Neural crest cell (in vitro differentiated cells): Measurements from ENCODE around the gene UROC1. TPM values are rescaled to one million over a fixed set of nuclear protein-coding genes. Genes with fewer than 3 reads are reported as not detected.

ENCODE experiments used
- DNase-seq: peaks from one replicate; pipeline ENCODE4 v3.0.0; 2021; ENCODE audit warnings: low read depth, mixed read lengths, low spot score
- H3K27ac Mint-ChIP-seq: one replicate; pipeline ENCODE4 v1.8.0; 2021; ENCODE audit warnings: mild to moderate bottlenecking, mixed read lengths; ENCODE audit not compliant: unreplicated experiment
- H3K27me3 Mint-ChIP-seq: 2 replicates; pipeline ENCODE4 v1.8.0; 2021; ENCODE audit warnings: low read depth, mild to moderate bottlenecking, mixed read lengths
- H3K36me3 Mint-ChIP-seq: 2 replicates; pipeline ENCODE4 v1.8.0; 2021; ENCODE audit warnings: low read depth, mild to moderate bottlenecking, mixed read lengths
- H3K4me1 Mint-ChIP-seq: 2 replicates; pipeline ENCODE4 v1.8.0; 2021; ENCODE audit warnings: mixed read lengths
- H3K4me3 Mint-ChIP-seq: one replicate; pipeline ENCODE4 v1.8.0; 2021; ENCODE audit warnings: mild to moderate bottlenecking, mixed read lengths
- H3K9me3 Mint-ChIP-seq: 2 replicates; pipeline ENCODE4 v1.8.0; 2021; ENCODE audit warnings: mixed read lengths
- CTCF ChIP-seq: fragments of 200-600 bp; sonication (generic); conservative IDR thresholded peaks from 2 replicates; pipeline ENCODE4 v1.5.0; 2021; ENCODE audit warnings: antibody characterized with exemption, mild to moderate bottlenecking
- total RNA-seq: library from RNA; stranded (reverse); gene quantifications from 2 replicates; pipeline ENCODE4 v1.2.1, GENCODE V29; 2021

Gene UROC1
- total RNA-seq, 1 donor from 2014 or later, result not detected

DNA sequence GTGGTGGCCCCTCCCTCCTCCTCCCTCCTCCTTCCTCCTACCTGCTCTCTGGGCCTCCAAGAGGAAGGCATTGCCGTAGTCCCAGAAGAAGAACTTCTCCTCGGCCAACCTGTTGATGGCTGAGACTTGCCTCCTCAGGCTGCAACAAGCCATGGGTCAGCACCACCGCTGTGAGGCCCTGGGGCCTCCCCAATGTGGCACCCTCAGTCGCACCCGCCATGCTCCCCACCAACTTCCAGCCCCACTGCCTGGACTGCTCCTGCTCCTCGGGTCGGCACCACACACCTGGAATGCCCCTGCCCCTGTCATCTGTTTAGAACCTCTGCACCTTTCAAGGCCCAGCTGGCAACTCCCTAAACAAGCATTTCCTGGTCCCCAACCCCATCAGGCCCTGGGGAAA is 17.6 kb downstream of the UROC1 start:
- no peak for DNase-seq
- Mint-ChIP-seq H3K27ac (peak overlapping the region; percentile 12), H3K27me3 (peaks cover 3% of the 10 kb centered on the region), H3K4me3 (no peak overlapping the region), H3K4me1 (peaks cover 3% of the 10 kb centered on the region), H3K36me3 (no peaks in the 10 kb centered on the region), H3K9me3 (no peaks in the 10 kb centered on the region)
- TF ChIP-seq CTCF, result no peak

- peaks cover under 1% of the 10 kb centered on the region for H3K27me3 Mint-ChIP-seq
- DNase-seq, result no peak
- no peaks in the 10 kb centered on the region for H3K4me1 Mint-ChIP-seq
- no peaks in the 10 kb centered on the region for H3K9me3 Mint-ChIP-seq
- H3K4me3 Mint-ChIP-seq, result no peak overlapping the region
- no peak for TF ChIP-seq CTCF
- no peaks in the 10 kb centered on the region for H3K36me3 Mint-ChIP-seq
- no peak overlapping the region for H3K27ac Mint-ChIP-seq
Observed at GRCh38 chr3:126499401-126499800, 18.2 kb downstream of the UROC1 start.

DNA sequence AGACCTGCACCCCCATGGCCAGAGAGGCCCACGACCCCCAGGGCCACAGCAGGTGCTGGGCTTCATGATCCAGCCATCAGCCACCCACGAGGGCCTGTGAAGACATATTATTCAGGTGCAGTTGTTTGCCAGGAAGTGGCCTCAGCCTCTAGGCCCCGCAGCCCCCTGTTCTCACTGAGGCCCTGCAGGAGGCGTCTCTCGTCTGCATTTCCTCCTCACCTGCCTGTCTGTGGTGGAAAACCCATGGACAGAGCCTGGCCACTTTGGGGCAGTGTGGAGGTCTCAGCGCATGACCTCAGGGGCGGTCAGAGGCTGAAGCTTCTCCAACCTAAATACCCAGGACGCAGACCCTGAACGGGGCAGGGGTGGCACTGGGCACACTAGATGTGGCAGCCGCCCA is 18.6 kb downstream of the UROC1 start:
- TF ChIP-seq CTCF, result no peak
- Mint-ChIP-seq H3K4me3 (no peak overlapping the region), H3K36me3 (no peaks in the 10 kb centered on the region), H3K4me1 (no peaks in the 10 kb centered on the region), H3K9me3 (no peaks in the 10 kb centered on the region), H3K27ac (no peak overlapping the region), H3K27me3 (no peaks in the 10 kb centered on the region)
- DNase-seq, result no peak

DNA sequence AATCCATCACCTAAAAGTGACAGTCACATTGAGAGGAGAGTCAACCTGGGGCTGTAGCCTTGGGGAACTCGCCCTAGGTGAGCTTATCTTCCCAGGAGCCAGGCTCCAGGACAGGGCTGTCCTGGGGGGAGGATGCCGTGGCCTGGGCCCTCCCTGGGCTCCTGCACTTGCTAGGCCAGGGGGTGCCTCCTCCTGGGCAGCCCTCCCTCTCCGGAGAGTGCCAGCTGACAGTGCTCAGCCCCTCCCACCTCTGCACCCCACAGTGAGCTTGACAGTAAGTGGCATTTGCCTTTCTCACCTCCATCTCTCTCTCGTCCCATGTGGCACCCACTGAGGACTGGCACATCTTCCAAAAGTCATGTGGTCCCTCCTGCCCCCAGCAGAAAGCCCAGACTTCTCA is 19.1 kb downstream of the UROC1 start:
- Mint-ChIP-seq H3K4me1 (no peaks in the 10 kb centered on the region), H3K9me3 (no peaks in the 10 kb centered on the region), H3K27ac (no peak overlapping the region), H3K36me3 (no peaks in the 10 kb centered on the region), H3K27me3 (no peaks in the 10 kb centered on the region), H3K4me3 (no peak overlapping the region)
- no peak for TF ChIP-seq CTCF
- no peak for DNase-seq

GRCh38 chr3:126497956-126498355 is 19.6 kb downstream of the UROC1 start:
- DNase-seq, result no peak
- Mint-ChIP-seq H3K27ac (no peak overlapping the region), H3K4me3 (no peak overlapping the region), H3K4me1 (no peaks in the 10 kb centered on the region), H3K9me3 (no peaks in the 10 kb centered on the region), H3K36me3 (no peaks in the 10 kb centered on the region), H3K27me3 (no peaks in the 10 kb centered on the region)
- no peak for TF ChIP-seq CTCF
